MG63 (cell line): ENCODE data around the gene SPRYD3. TPM values are rescaled to one million over a fixed set of nuclear protein-coding genes. Genes with fewer than 3 reads are reported as not detected.

Source experiments
- DNase-seq: peaks from one replicate; pipeline ENCODE4 v3.0.0-alpha.2; 2020
- H3K27me3 ChIP-seq: fragments of 250-450 bp; sonication (Bioruptor Pico); 2 replicates; pipeline ENCODE4 v1.5.1; 2020; ENCODE audit warnings: mild to moderate bottlenecking, moderate library complexity
- H3K36me3 ChIP-seq: fragments of 250-450 bp; sonication (Bioruptor Pico); 2 replicates; pipeline ENCODE4 v1.5.1; 2020; ENCODE audit warnings: mild to moderate bottlenecking, moderate library complexity
- H3K4me3 ChIP-seq: fragments of 250-450 bp; sonication (Bioruptor Pico); 2 replicates; pipeline ENCODE4 v1.5.1; 2020; ENCODE audit warnings: mild to moderate bottlenecking, moderate library complexity
- H3K9me3 ChIP-seq: fragments of 250-450 bp; sonication (Bioruptor Pico); 2 replicates; pipeline ENCODE4 v1.5.1; 2020; ENCODE audit warnings: mild to moderate bottlenecking, moderate library complexity
- total RNA-seq: library from RNA; depleted of rRNA; stranded (reverse); fragments of >200 nt; shearing (Covaris generic); gene quantifications from 2 replicates; pipeline ENCODE4 v1.2.3, GENCODE V29; 2014; ENCODE audit warnings: low replicate concordance

Gene SPRYD3
- total RNA-seq, 1 experiment from 2014 or later: 22.1 TPM

GRCh38 chr12:53060721-53061276, 18.4 kb downstream of the SPRYD3 start:
- DNase-seq: no peak
- H3K9me3 ChIP-seq: no peaks in the 10 kb centered on the region
- peaks cover 40% of the 10 kb centered on the region for H3K36me3 ChIP-seq
- no peaks in the 10 kb centered on the region for H3K27me3 ChIP-seq
- no peak overlapping the region for H3K4me3 ChIP-seq

GRCh38 chr12:53060064-53060720, 19.0 kb downstream of the SPRYD3 start:
- H3K36me3 ChIP-seq: peaks cover 40% of the 10 kb centered on the region

GRCh38 chr12:53059434-53060063, 19.6 kb downstream of the SPRYD3 start:
- H3K36me3 ChIP-seq: peaks cover 39% of the 10 kb centered on the region
- no peak for DNase-seq
- H3K4me3 ChIP-seq: no peak overlapping the region
- no peaks in the 10 kb centered on the region for H3K9me3 ChIP-seq
- no peaks in the 10 kb centered on the region for H3K27me3 ChIP-seq

More at GRCh38 chr12:53060064-53060720, 19.0 kb downstream of the SPRYD3 start:
- no peak for DNase-seq
- H3K4me3 ChIP-seq: no peak overlapping the region
- H3K9me3 ChIP-seq: no peaks in the 10 kb centered on the region
- H3K27me3 ChIP-seq: no peaks in the 10 kb centered on the region

DNA sequence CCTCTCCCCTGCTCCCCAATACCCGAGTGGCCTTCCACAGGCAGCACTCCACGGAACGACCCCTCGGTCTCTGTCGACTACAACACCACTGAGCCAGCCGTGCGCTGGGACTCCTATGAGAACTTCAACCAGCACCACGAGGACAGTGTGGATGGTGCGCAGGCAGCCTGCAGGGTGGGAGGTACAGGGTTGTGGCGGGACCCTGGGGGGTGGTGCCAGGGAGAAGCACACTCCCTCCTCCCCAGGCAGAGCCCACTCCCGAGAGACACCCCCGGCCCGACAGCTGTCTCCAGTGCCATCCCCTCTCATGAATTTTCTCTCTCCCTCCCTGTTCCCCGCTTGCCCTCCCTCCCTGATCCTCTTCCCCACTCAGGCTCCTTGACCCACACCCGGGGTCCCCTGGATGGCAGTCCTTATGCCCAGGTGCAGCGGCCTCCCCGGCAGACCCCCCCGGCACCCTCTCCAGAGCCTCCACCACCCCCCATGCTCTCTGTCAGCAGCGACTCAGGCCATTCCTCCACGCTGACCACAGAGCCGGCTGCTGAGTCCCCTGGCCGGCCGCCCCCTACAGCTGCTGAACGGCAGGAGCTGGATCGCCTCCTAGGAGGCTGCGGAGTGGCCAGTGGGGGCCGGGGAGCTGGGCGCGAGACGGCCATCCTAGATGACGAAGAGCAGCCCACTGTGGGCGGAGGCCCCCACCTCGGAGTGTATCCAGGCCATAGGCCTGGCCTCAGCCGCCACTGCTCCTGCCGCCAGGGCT, 20.3 kb downstream of the SPRYD3 start:
- H3K27me3 ChIP-seq: no peaks in the 10 kb centered on the region
- DNase-seq: no peak
- H3K4me3 ChIP-seq: no peak overlapping the region
- no peaks in the 10 kb centered on the region for H3K9me3 ChIP-seq
- peaks cover 37% of the 10 kb centered on the region for H3K36me3 ChIP-seq

DNA sequence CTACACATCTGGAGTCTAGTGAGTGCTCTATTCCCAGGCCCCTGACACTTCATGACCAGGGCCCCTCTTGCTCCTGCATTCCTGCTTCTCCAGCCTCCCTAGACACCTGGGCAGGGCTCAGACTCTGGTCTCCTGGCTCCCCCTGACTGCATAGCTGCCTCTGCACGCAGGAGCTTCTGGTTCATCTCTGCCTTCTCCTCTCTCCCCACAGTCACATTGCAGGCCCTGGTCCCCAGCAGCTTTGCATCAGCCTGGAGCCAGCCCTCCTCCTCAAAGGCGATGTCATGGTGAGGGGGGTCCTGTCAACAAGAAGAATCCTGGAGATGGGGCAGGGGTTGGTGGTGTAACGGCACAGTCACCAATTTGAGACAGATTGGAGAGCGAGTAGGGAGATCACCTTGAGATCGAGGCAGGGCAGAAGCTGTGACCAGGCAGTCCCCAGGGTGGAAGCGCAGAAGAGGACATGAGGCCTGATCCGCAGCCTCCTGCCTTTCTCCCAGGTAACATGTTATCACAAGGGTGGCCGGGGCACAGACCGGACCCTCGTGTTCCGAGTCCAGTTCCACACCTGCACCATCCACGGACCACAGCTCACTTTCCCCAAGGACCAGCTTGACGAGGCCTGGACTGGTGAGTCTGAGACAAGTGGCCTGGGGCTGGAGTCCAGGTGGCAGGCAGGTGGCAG, 21.2 kb downstream of the SPRYD3 start:
- DNase-seq: no peak
- H3K36me3 ChIP-seq: peaks cover 38% of the 10 kb centered on the region
- H3K9me3 ChIP-seq: no peaks in the 10 kb centered on the region
- H3K27me3 ChIP-seq: no peaks in the 10 kb centered on the region
- no peak overlapping the region for H3K4me3 ChIP-seq

- no peaks in the 10 kb centered on the region for H3K27me3 ChIP-seq
- H3K9me3 ChIP-seq: no peaks in the 10 kb centered on the region
- H3K36me3 ChIP-seq: peaks cover 43% of the 10 kb centered on the region
- H3K4me3 ChIP-seq: no peak overlapping the region
- no peak for DNase-seq
Measured at GRCh38 chr12:53056901-53057300, 22.3 kb downstream of the SPRYD3 start.

GRCh38 chr12:53056296-53056695, 22.9 kb downstream of the SPRYD3 start:
- H3K4me3 ChIP-seq: no peak overlapping the region

DNA sequence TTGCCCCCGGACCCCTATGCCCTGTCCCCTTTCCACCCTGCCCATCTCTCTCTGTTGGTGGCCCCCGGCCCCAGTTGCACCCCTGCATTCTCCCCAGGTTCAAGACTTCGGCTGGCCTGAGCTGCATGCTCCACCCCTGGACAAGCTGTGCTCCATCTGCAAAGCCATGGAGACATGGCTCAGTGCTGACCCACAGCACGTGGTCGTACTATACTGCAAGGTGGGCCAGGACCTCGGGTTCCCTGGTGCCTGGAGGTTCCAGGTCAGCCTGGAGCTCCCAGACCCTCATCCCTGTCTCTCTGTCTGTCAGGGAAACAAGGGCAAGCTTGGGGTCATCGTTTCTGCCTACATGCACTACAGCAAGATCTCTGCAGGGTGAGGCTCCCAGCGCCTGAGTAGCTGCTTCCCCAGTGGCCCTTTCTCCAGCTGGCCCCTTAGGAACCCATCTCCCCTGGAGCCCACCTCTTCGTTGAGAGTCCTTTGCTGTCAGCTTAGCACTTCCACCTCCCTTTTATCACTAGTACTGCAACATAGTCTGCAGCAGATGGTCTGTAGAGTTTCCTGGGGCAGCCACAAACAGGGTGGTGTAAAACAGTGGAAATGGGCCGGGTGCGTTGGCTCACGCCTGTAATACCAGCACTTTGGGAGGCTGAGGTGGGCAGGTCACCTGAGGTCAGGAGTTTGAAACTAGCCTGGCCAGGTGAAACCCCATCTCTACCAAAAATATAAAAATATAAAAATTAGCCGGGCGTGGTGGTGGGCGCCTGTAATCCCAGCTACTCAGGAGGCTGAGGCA, 23.5 kb downstream of the SPRYD3 start:
- no peak overlapping the region for H3K4me3 ChIP-seq
- no peaks in the 10 kb centered on the region for H3K9me3 ChIP-seq
- no peak for DNase-seq
- no peaks in the 10 kb centered on the region for H3K27me3 ChIP-seq
- H3K36me3 ChIP-seq: peaks cover 40% of the 10 kb centered on the region

More at GRCh38 chr12:53056296-53056695, 22.9 kb downstream of the SPRYD3 start:
- DNase-seq: no peak
- Histone ChIP-seq H3K27me3 (no peaks in the 10 kb centered on the region), H3K9me3 (no peaks in the 10 kb centered on the region), H3K36me3 (peaks cover 46% of the 10 kb centered on the region)

GRCh38 chr12:53054112-53054878, 24.9 kb downstream of the SPRYD3 start:
- peaks cover 38% of the 10 kb centered on the region for H3K36me3 ChIP-seq
- no peak for DNase-seq
- H3K9me3 ChIP-seq: no peaks in the 10 kb centered on the region
- H3K27me3 ChIP-seq: no peaks in the 10 kb centered on the region
- no peak overlapping the region for H3K4me3 ChIP-seq

GRCh38 chr12:53053218-53054111, 25.7 kb downstream of the SPRYD3 start:
- DNase-seq: no peak
- Histone ChIP-seq H3K36me3 (peaks cover 38% of the 10 kb centered on the region), H3K4me3 (no peak overlapping the region), H3K27me3 (no peaks in the 10 kb centered on the region), H3K9me3 (no peaks in the 10 kb centered on the region)

DNA sequence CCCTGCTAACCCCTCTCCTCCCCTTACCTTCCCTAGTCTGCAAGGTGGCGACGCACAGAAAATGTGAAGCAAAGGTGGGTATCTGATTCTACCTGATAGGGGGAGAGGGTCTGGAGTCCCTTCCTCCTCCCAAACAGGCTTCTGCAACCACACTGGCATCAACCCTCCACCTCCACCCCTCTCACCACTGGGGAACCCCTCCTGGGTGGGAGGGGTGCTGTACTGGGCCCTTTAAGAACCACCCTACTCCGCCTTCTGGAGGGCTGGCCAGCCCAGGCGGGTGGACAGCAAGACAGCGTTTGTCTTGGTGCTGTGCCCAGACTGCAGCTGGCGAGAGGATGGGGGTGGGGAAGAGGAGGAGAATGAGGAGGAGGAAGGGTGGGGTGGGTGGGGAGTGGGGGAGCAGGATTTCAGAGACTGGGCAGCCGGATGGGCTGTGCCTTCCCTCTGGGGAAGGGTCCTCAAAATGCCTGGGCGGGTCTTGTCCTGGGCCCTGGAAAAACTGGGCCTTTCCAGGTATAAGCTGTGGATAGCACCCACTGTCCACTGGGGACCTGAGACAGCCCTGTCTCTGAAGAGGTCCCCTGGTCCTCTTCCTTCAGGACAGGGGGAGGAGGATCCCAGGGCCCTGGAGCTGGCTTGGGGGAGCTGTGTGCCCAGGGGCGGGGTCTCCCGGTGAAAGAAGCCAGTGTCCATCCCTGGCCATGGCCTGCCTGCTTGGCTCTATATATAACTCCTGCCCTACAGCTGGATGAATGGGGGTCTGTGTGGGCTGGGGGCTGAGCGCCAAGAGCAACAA, 26.6 kb downstream of the SPRYD3 start:
- peak; percentile 85 for DNase-seq
- Histone ChIP-seq H3K27me3 (no peaks in the 10 kb centered on the region), H3K9me3 (no peaks in the 10 kb centered on the region), H3K36me3 (peaks cover 35% of the 10 kb centered on the region), H3K4me3 (no peak overlapping the region)

- H3K27me3 ChIP-seq: no peaks in the 10 kb centered on the region
- peaks cover 34% of the 10 kb centered on the region for H3K36me3 ChIP-seq
- no peak overlapping the region for H3K4me3 ChIP-seq
- H3K9me3 ChIP-seq: no peaks in the 10 kb centered on the region
- DNase-seq: no peak
Measured at GRCh38 chr12:53051881-53052412, 27.2 kb downstream of the SPRYD3 start.

- Histone ChIP-seq H3K4me3 (peak overlapping the region; percentile 66), H3K9me3 (no peaks in the 10 kb centered on the region), H3K27me3 (no peaks in the 10 kb centered on the region), H3K36me3 (peaks cover 27% of the 10 kb centered on the region)
- peak; percentile 38 for DNase-seq
Measured at GRCh38 chr12:53051058-53051880, 27.9 kb downstream of the SPRYD3 start.
